Measurements from ENCODE around the gene UBE2E2.

UBE2E2 gene

DNA sequence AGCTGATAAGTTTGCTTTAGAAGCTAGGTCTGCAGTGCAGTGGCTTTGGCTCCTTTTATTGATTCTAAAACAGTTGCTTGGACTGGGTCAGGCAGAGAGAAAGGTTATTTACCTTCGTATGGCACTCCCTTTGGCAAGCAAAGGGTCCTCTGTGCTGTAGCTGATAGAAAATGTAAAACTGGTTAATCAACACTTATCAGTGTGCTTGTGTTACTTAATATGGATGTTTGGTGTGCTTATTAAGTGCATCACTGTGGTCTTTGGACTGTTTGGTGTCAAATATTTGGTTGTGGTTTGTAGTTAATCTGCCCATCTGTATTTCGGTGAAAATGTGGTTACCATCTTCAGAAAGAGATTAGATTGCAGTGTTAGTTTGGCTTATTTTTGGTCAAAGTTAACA, 16.0 kb downstream of the UBE2E2 start:
- no peak overlapping the region for H3K4me3 ChIP-seq (ENCODE audit: low read depth in 1 of 2, low read length in 2 of 2)
- H3K36me3 ChIP-seq (ENCODE audit: control insufficient read depth in 1 of 2, insufficient read depth in 2 of 2, low read length in 2 of 2), result peaks cover 0 to 5% of the 10 kb centered on the region in 2 donors
- no peaks in the 10 kb centered on the region for H3K27me3 ChIP-seq (ENCODE audit: low read depth, low read length)
- peaks cover 0 to 2% of the 10 kb centered on the region in 2 donors for H3K9me3 ChIP-seq (ENCODE audit: control insufficient read depth in 1 of 2, low read length in 2 of 2)
- H3K4me1 ChIP-seq (ENCODE audit: control insufficient read depth in 1 of 2, insufficient read depth in 2 of 2, low read length in 2 of 2), result peaks cover 0 to 27% of the 10 kb centered on the region in 2 donors
- no peak overlapping the region for H3K27ac ChIP-seq (ENCODE audit: low read length)

GRCh38 chr3:23219552-23219951, 16.4 kb downstream of the UBE2E2 start:
- H3K4me1 ChIP-seq (ENCODE audit: control insufficient read depth in 1 of 2, insufficient read depth in 2 of 2, low read length in 2 of 2), result peaks cover 0 to 27% of the 10 kb centered on the region in 2 donors
- no peaks in the 10 kb centered on the region for H3K27me3 ChIP-seq (ENCODE audit: low read depth, low read length)
- H3K4me3 ChIP-seq (ENCODE audit: low read depth in 1 of 2, low read length in 2 of 2), result no peak overlapping the region
- H3K9me3 ChIP-seq (ENCODE audit: control insufficient read depth in 1 of 2, low read length in 2 of 2), result peaks cover 2% of the 10 kb centered on the region in 2 donors
- no peak overlapping the region for H3K27ac ChIP-seq (ENCODE audit: low read length)
- peaks cover 0 to 5% of the 10 kb centered on the region in 2 donors for H3K36me3 ChIP-seq (ENCODE audit: control insufficient read depth in 1 of 2, insufficient read depth in 2 of 2, low read length in 2 of 2)

DNA sequence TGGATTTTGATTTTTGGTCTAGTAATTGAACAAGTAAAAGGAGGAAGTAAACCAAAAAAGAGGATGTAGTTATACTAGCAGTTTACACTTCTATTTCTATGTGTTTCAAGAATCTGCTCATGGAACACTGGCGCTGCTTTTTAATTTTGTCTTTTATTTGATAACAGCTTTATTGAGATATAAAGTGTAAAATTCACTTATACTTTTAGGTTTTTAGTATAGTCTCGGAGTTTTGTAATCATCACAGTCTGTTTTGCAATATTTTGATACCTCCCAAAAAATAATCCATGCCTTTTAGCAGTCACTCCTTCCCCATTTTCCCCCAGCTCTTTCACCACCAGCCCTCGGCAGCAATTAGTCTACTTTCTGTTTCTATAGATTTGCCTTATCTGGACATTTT, 18.0 kb downstream of the UBE2E2 start:
- H3K27me3 ChIP-seq (ENCODE audit: low read depth, low read length), result no peaks in the 10 kb centered on the region
- peaks cover 0 to 5% of the 10 kb centered on the region in 2 donors for H3K36me3 ChIP-seq (ENCODE audit: control insufficient read depth in 1 of 2, insufficient read depth in 2 of 2, low read length in 2 of 2)
- H3K4me1 ChIP-seq (ENCODE audit: control insufficient read depth in 1 of 2, insufficient read depth in 2 of 2, low read length in 2 of 2), result peaks cover 0 to 22% of the 10 kb centered on the region in 2 donors
- peaks cover 2% of the 10 kb centered on the region in 2 donors for H3K9me3 ChIP-seq (ENCODE audit: control insufficient read depth in 1 of 2, low read length in 2 of 2)
- H3K27ac ChIP-seq (ENCODE audit: low read length), result no peak overlapping the region
- H3K4me3 ChIP-seq (ENCODE audit: low read depth in 1 of 2, low read length in 2 of 2), result no peak overlapping the region

- peaks cover 0 to 19% of the 10 kb centered on the region in 2 donors for H3K4me1 ChIP-seq (ENCODE audit: control insufficient read depth in 1 of 2, insufficient read depth in 2 of 2, low read length in 2 of 2)
- H3K27ac ChIP-seq (ENCODE audit: low read length), result no peak overlapping the region
- H3K9me3 ChIP-seq (ENCODE audit: control insufficient read depth in 1 of 2, low read length in 2 of 2), result no peaks in the 10 kb centered on the region
Observed at GRCh38 chr3:23232016-23232415, 28.9 kb downstream of the UBE2E2 start.

GRCh38 chr3:23232854-23233253, 29.7 kb downstream of the UBE2E2 start:
- Histone ChIP-seq H3K27me3 (ENCODE audit: low read depth, low read length) (no peaks in the 10 kb centered on the region), H3K36me3 (ENCODE audit: control insufficient read depth in 1 of 2, insufficient read depth in 2 of 2, low read length in 2 of 2) (no peaks in the 10 kb centered on the region), H3K9me3 (ENCODE audit: control insufficient read depth in 1 of 2, low read length in 2 of 2) (no peaks in the 10 kb centered on the region), H3K4me1 (ENCODE audit: control insufficient read depth in 1 of 2, insufficient read depth in 2 of 2, low read length in 2 of 2) (peaks cover 0 to 19% of the 10 kb centered on the region in 2 donors), H3K4me3 (ENCODE audit: low read depth in 1 of 2, low read length in 2 of 2) (no peak overlapping the region), H3K27ac (ENCODE audit: low read length) (no peak overlapping the region)

More at GRCh38 chr3:23232016-23232415, 28.9 kb downstream of the UBE2E2 start:
- Histone ChIP-seq H3K4me3 (ENCODE audit: low read depth in 1 of 2, low read length in 2 of 2) (no peak overlapping the region), H3K27me3 (ENCODE audit: low read depth, low read length) (no peaks in the 10 kb centered on the region), H3K36me3 (ENCODE audit: control insufficient read depth in 1 of 2, insufficient read depth in 2 of 2, low read length in 2 of 2) (no peaks in the 10 kb centered on the region)

- Histone ChIP-seq H3K36me3 (ENCODE audit: control insufficient read depth in 1 of 2, insufficient read depth in 2 of 2, low read length in 2 of 2) (no peaks in the 10 kb centered on the region), H3K27ac (ENCODE audit: low read length) (no peak overlapping the region), H3K4me3 (ENCODE audit: low read depth in 1 of 2, low read length in 2 of 2) (no peak overlapping the region), H3K9me3 (ENCODE audit: control insufficient read depth in 1 of 2, low read length in 2 of 2) (no peaks in the 10 kb centered on the region), H3K27me3 (ENCODE audit: low read depth, low read length) (no peaks in the 10 kb centered on the region), H3K4me1 (ENCODE audit: control insufficient read depth in 1 of 2, insufficient read depth in 2 of 2, low read length in 2 of 2) (peaks cover 0 to 24% of the 10 kb centered on the region in 2 donors)
Observed at GRCh38 chr3:23235264-23235663, 32.1 kb downstream of the UBE2E2 start.

DNA sequence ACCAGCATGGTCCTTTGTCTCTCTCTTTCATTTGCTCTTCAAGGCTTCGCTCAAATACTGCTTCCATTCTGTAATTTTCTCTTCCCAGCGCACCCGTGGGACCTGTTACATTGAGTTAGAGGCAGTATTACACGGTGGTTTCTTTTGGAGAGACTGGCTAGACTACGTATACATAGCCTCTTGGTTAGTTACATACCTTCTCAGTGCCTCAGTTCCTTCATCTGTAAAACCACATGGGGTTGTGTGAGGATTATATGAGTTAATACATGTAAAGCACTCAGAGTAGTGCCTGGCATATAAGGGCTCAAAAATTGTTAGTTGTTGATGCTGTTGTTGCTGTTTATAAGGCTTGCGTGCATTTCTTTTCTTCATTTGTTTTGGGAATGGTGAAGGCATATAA, 33.8 kb downstream of the UBE2E2 start:
- Histone ChIP-seq H3K4me1 (ENCODE audit: control insufficient read depth in 1 of 2, insufficient read depth in 2 of 2, low read length in 2 of 2) (peaks cover 0 to 21% of the 10 kb centered on the region in 2 donors), H3K4me3 (ENCODE audit: low read depth in 1 of 2, low read length in 2 of 2) (no peak overlapping the region), H3K27ac (ENCODE audit: low read length) (no peak overlapping the region), H3K9me3 (ENCODE audit: control insufficient read depth in 1 of 2, low read length in 2 of 2) (no peaks in the 10 kb centered on the region), H3K36me3 (ENCODE audit: control insufficient read depth in 1 of 2, insufficient read depth in 2 of 2, low read length in 2 of 2) (no peaks in the 10 kb centered on the region), H3K27me3 (ENCODE audit: low read depth, low read length) (no peaks in the 10 kb centered on the region)

DNA sequence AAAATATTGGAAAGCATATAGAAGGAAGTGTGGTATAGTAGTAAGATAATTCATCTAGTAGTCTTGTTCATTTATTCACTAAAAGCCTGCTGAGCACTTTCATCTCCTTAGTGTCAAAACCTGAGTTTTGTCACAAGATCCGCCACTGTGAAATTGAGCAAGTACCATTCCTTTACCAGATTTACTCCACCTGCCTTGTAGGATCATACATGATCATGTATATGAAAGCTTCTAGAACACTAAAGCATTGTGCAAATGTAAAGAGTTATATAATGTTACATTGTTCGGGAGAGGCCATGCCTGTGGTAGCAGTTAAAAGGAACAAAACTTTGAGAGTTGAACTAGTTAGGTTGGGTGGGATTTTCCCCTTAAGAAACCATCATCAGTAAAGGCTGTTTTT, 35.0 kb downstream of the UBE2E2 start:
- H3K9me3 ChIP-seq (ENCODE audit: control insufficient read depth in 1 of 2, low read length in 2 of 2), result no peaks in the 10 kb centered on the region
- no peaks in the 10 kb centered on the region for H3K36me3 ChIP-seq (ENCODE audit: control insufficient read depth in 1 of 2, insufficient read depth in 2 of 2, low read length in 2 of 2)
- no peak overlapping the region for H3K27ac ChIP-seq (ENCODE audit: low read length)
- no peaks in the 10 kb centered on the region for H3K27me3 ChIP-seq (ENCODE audit: low read depth, low read length)
- no peak overlapping the region for H3K4me3 ChIP-seq (ENCODE audit: low read depth in 1 of 2, low read length in 2 of 2)
- H3K4me1 ChIP-seq (ENCODE audit: control insufficient read depth in 1 of 2, insufficient read depth in 2 of 2, low read length in 2 of 2), result peaks cover 0 to 17% of the 10 kb centered on the region in 2 donors

DNA sequence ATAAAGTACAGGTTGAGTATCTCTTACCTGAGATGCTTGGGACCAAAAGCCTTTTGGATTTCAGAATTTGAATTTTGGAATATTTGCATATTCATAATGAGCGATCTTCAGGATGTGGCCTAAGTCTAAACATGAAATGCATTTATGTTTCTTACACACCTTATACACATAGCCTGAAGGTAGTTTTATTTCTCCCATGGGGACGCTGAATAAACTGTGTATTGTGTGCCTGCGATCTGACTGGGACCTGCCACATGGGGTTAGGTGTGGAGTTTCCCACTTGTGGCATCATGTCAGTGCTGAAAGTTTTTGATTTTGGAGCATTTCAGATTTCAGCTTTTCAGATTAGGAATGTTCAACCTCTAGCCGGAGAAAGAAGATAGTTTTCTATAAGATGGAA, 35.5 kb downstream of the UBE2E2 start:
- no peak overlapping the region for H3K4me3 ChIP-seq (ENCODE audit: low read depth in 1 of 2, low read length in 2 of 2)
- H3K9me3 ChIP-seq (ENCODE audit: control insufficient read depth in 1 of 2, low read length in 2 of 2), result no peaks in the 10 kb centered on the region
- H3K27me3 ChIP-seq (ENCODE audit: low read depth, low read length), result no peaks in the 10 kb centered on the region
- peaks cover 0 to 14% of the 10 kb centered on the region in 2 donors for H3K4me1 ChIP-seq (ENCODE audit: control insufficient read depth in 1 of 2, insufficient read depth in 2 of 2, low read length in 2 of 2)
- no peaks in the 10 kb centered on the region for H3K36me3 ChIP-seq (ENCODE audit: control insufficient read depth in 1 of 2, insufficient read depth in 2 of 2, low read length in 2 of 2)
- H3K27ac ChIP-seq (ENCODE audit: low read length), result no peak overlapping the region

DNA sequence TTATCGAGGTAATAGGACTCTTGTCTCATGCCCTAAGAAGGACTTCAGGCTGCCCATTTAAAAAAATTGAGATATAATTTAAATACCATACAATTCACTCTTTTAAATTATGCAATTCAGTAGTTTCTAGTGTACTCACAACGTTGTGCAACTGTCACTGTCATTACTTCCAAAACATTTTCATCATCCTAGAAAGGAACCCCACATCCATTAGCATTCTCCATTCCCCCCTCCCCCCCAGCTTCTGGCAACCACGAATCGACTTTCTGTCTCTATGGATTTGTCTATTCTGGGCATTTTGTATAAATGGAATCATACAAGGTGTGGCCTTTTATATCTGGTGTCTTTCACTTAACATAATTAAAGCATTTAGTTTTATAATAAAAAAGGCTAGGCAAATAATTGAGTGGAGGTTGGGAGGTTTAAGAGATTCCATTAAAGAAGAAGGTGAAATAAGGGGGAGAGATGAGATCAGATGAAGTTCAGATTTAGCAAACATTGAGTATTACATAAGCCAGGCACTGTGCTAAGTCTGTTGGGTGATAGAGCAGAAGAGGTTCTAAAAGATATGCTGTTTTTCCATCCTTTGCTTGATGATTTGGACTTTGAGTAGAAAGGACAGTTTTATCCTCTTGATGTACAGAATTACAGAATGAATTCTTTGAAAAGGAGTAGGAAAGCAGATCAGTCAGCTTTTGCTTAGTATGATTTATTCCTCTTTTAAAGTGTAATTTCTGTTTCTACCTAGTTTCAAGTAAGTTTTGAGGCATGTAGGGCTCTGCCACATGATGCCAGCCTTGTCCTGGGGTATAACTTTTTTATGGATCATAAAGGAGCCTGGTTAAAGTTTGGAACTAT, 36.3 kb downstream of the UBE2E2 start:
- H3K4me3 ChIP-seq (ENCODE audit: low read depth in 1 of 2, low read length in 2 of 2), result no peak overlapping the region
- peaks cover 0 to 17% of the 10 kb centered on the region in 2 donors for H3K4me1 ChIP-seq (ENCODE audit: control insufficient read depth in 1 of 2, insufficient read depth in 2 of 2, low read length in 2 of 2)
- no peaks in the 10 kb centered on the region for H3K36me3 ChIP-seq (ENCODE audit: control insufficient read depth in 1 of 2, insufficient read depth in 2 of 2, low read length in 2 of 2)
- no peaks in the 10 kb centered on the region for H3K9me3 ChIP-seq (ENCODE audit: control insufficient read depth in 1 of 2, low read length in 2 of 2)
- no peak overlapping the region for H3K27ac ChIP-seq (ENCODE audit: low read length)
- no peaks in the 10 kb centered on the region for H3K27me3 ChIP-seq (ENCODE audit: low read depth, low read length)

- Histone ChIP-seq H3K27me3 (ENCODE audit: low read depth, low read length) (no peaks in the 10 kb centered on the region), H3K9me3 (ENCODE audit: control insufficient read depth in 1 of 2, low read length in 2 of 2) (no peaks in the 10 kb centered on the region), H3K36me3 (ENCODE audit: control insufficient read depth in 1 of 2, insufficient read depth in 2 of 2, low read length in 2 of 2) (no peaks in the 10 kb centered on the region), H3K4me1 (ENCODE audit: control insufficient read depth in 1 of 2, insufficient read depth in 2 of 2, low read length in 2 of 2) (peaks cover 0 to 23% of the 10 kb centered on the region in 2 donors), H3K27ac (ENCODE audit: low read length) (no peak overlapping the region), H3K4me3 (ENCODE audit: low read depth in 1 of 2, low read length in 2 of 2) (no peak overlapping the region)
Observed at GRCh38 chr3:23240171-23240785, 37.2 kb downstream of the UBE2E2 start.
